Measurements from ENCODE around the gene NKTR. TPM values are rescaled to one million over a fixed set of nuclear protein-coding genes. Genes with fewer than 3 reads are reported as not detected.

Gene NKTR
- polyA plus RNA-seq, 1 donor (not counting 4 experiments of a cell fraction or from before 2014, with no cell fraction given), result 38.6 TPM

GRCh38 chr3:42696356-42697288, 96.1 kb downstream of the NKTR start:
- H3K27ac ChIP-seq (ENCODE audit: control insufficient read depth, insufficient read depth, low read length), result no peak overlapping the region
- no peak overlapping the region for H2AFZ ChIP-seq (ENCODE audit: control insufficient read depth, low read length)
- H3K4me3 ChIP-seq (ENCODE audit: control insufficient read depth in 2 of 3, extremely low read depth in 1 of 3, insufficient read depth in 2 of 3, low read depth in 1 of 3, low read length in 3 of 3), result no peak overlapping the region
- H3K4me2 ChIP-seq (ENCODE audit: control insufficient read depth, extremely low read depth, insufficient read depth, low read depth, low read length), result no peak overlapping the region
- no peaks in the 10 kb centered on the region for H3K4me1 ChIP-seq (ENCODE audit: control insufficient read depth, extremely low read depth, insufficient read depth, low read length)
- H3K36me3 ChIP-seq (ENCODE audit: control insufficient read depth in 2 of 2, extremely low read depth in 1 of 2, insufficient read depth in 2 of 2, low read length in 2 of 2), result no peaks in the 10 kb centered on the region
- H3K79me2 ChIP-seq (ENCODE audit: control insufficient read depth, insufficient read depth, low read length), result no peaks in the 10 kb centered on the region
- TF ChIP-seq EZH2 (IDR thresholded peaks at IDR 0.05; ENCODE audit: low read length) (no peak), CTCF (optimal IDR thresholded peaks at IDR 0.05 in 1 of 3, IDR thresholded peaks at IDR 0.05 in 1 of 3, conservative IDR thresholded peaks at IDR 0.05 in 1 of 3; ENCODE audit: extremely low read depth in 1 of 3, insufficient read depth in 2 of 3, low read length in 3 of 3) (no peak)
- no peaks in the 10 kb centered on the region for H3K9me3 ChIP-seq (ENCODE audit: control insufficient read depth, low read depth, low read length)
- DNase-seq (ENCODE audit: low read depth, low spot score), result no peak
- dilution Hi-C loops (cut with MboI; ENCODE audit: extremely low pct_ligation_motif_present, low sequenced_read_pairs), result no loop called here
- no peaks in the 10 kb centered on the region for H4K20me1 ChIP-seq (ENCODE audit: control insufficient read depth, extremely low read depth, insufficient read depth, low read length)
- H3K9me1 ChIP-seq (ENCODE audit: control insufficient read depth, extremely low read depth, insufficient read depth, low read length), result no peaks in the 10 kb centered on the region
- H3K9ac ChIP-seq (ENCODE audit: control insufficient read depth, extremely low read depth, insufficient read depth, low read length), result no peak overlapping the region
- FAIRE-seq, result no peak
- peaks cover 6% of the 10 kb centered on the region for H3K27me3 ChIP-seq (ENCODE audit: control insufficient read depth, extremely low read depth, insufficient read depth, low read length)

GRCh38 chr3:42697289-42698051, 97.0 kb downstream of the NKTR start:
- DNase-seq (ENCODE audit: low read depth, low spot score) (no peak), FAIRE-seq (no peak)
- Histone ChIP-seq H3K27ac (ENCODE audit: control insufficient read depth, insufficient read depth, low read length) (no peak overlapping the region), H4K20me1 (ENCODE audit: control insufficient read depth, extremely low read depth, insufficient read depth, low read length) (no peaks in the 10 kb centered on the region), H3K4me3 (ENCODE audit: control insufficient read depth in 2 of 3, extremely low read depth in 1 of 3, insufficient read depth in 2 of 3, low read depth in 1 of 3, low read length in 3 of 3) (no peak overlapping the region), H2AFZ (ENCODE audit: control insufficient read depth, low read length) (no peak overlapping the region), H3K9me1 (ENCODE audit: control insufficient read depth, extremely low read depth, insufficient read depth, low read length) (no peaks in the 10 kb centered on the region), H3K79me2 (ENCODE audit: control insufficient read depth, insufficient read depth, low read length) (no peaks in the 10 kb centered on the region), H3K4me2 (ENCODE audit: control insufficient read depth, extremely low read depth, insufficient read depth, low read depth, low read length) (no peak overlapping the region), H3K27me3 (ENCODE audit: control insufficient read depth, extremely low read depth, insufficient read depth, low read length) (peaks cover 6% of the 10 kb centered on the region), H3K9ac (ENCODE audit: control insufficient read depth, extremely low read depth, insufficient read depth, low read length) (no peak overlapping the region), H3K36me3 (ENCODE audit: control insufficient read depth in 2 of 2, extremely low read depth in 1 of 2, insufficient read depth in 2 of 2, low read length in 2 of 2) (no peaks in the 10 kb centered on the region), H3K9me3 (ENCODE audit: control insufficient read depth, low read depth, low read length) (no peaks in the 10 kb centered on the region), H3K4me1 (ENCODE audit: control insufficient read depth, extremely low read depth, insufficient read depth, low read length) (no peaks in the 10 kb centered on the region)
- TF ChIP-seq EZH2 (IDR thresholded peaks at IDR 0.05; ENCODE audit: low read length), result no peak
- TF ChIP-seq CTCF (optimal IDR thresholded peaks at IDR 0.05 in 1 of 3, IDR thresholded peaks at IDR 0.05 in 1 of 3, conservative IDR thresholded peaks at IDR 0.05 in 1 of 3; ENCODE audit: extremely low read depth in 1 of 3, insufficient read depth in 2 of 3, low read length in 3 of 3), result no peak
- dilution Hi-C loops (cut with MboI; ENCODE audit: extremely low pct_ligation_motif_present, low sequenced_read_pairs), result no loop called here

Other genes with a start within 250 kb of the NKTR start
- gene LYZL4, start 190.1 kb upstream of the NKTR start, polyA plus RNA-seq, result not detected in 3 replicates
- 4.5 to 10.0 TPM (median 8.5 TPM) in 3 replicates for gene VIPR1, start 98.0 kb upstream of the NKTR start, polyA plus RNA-seq
- gene SEC22C, start 18.7 kb upstream of the NKTR start, polyA plus RNA-seq, result 45.3 to 58.4 TPM (median 54.9 TPM) in 3 replicates
- gene SS18L2, start 9.8 kb upstream of the NKTR start, polyA plus RNA-seq, result 27.6 to 48.3 TPM (median 36.2 TPM) in 3 replicates
- gene ZBTB47, start 53.0 kb downstream of the NKTR start, polyA plus RNA-seq, result 5.1 to 10.6 TPM (median 8.0 TPM) in 3 replicates
- not detected in 3 replicates for gene KLHL40, start 84.9 kb downstream of the NKTR start, polyA plus RNA-seq
- gene HHATL, start 102.1 kb downstream of the NKTR start, polyA plus RNA-seq, result not detected in 3 replicates
- gene CCDC13, start 172.6 kb downstream of the NKTR start, polyA plus RNA-seq, result 0.06 to 0.21 TPM (median 0.17 TPM) in 3 replicates
- gene HIGD1A, start 203.8 kb downstream of the NKTR start, polyA plus RNA-seq, result 262 to 443 TPM (median 294 TPM) in 3 replicates
- gene ACKR2, start 208.8 kb downstream of the NKTR start, polyA plus RNA-seq, result 0.22 to 0.23 TPM (median 0.23 TPM) in 3 replicates

All from keratinocyte (primary cell).